ENCODE measurements around the gene PTPRN2. TPM values are rescaled to one million over a fixed set of nuclear protein-coding genes. Genes with fewer than 3 reads are reported as not detected.

The PTPRN2 gene
- total RNA-seq, 1 donor: 0.27 TPM

DNA sequence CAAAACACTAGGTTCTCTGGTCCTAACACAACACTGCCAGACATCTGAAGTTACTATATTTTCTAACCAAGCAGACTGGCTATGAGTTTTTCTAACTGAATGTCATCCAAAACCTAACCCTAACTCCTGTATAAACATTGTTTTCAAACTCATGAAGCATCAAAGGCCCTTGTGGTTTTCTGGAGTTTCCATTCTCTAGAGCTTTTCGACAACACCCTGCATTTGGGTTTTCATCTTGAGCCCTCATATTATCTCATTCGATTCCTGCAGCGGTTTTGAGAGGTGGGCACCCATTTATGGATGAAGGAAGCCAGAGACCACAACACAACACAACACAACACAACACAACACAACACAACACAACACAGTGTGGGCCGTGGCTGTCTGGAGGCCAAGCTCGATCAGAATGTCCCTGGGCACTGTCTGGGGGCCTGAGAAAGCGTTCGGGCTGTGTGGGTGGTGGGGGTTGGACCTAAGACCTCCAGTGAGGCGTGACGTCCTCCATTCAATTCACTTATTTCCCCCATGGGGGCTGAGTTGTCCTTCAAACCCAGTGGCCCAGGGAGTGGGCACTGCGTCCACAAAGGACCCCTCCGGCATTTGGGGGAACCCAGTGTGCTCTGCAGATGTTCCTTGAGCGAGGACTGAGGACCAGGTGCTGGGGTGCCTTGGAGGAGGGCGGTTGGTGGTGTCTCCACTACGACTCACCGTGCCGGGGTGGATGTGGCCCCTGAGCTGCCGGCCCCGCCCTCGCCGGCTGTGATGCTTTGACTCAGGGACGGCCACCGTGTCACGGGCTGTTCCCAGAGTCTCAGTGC lies 760.4 kb downstream of the PTPRN2 start:
- no peak for DNase-seq (ENCODE audit: low read depth in 2 of 3, low spot score in 2 of 3)

DNA sequence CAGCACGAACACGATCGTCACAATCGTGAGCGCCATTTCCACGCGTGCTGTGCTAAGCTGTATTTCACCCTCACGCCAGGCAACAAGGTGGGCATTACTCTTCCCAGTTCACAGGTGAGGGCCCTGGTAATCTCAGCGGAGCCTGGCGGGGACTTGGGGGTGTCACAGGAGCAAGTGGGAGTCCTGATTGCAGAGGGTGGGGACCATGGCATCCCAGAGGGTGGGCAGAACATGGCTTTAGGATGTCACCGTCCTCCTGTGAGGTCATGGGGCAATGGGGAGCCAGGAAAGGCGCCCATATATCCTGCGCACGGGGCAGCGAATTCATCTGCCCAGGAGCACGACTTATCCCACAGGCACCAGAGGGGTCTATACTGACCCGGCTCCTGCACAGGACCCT lies 761.1 kb downstream of the PTPRN2 start:
- DNase-seq (ENCODE audit: low read depth in 2 of 3, low spot score in 2 of 3): no peak

DNA sequence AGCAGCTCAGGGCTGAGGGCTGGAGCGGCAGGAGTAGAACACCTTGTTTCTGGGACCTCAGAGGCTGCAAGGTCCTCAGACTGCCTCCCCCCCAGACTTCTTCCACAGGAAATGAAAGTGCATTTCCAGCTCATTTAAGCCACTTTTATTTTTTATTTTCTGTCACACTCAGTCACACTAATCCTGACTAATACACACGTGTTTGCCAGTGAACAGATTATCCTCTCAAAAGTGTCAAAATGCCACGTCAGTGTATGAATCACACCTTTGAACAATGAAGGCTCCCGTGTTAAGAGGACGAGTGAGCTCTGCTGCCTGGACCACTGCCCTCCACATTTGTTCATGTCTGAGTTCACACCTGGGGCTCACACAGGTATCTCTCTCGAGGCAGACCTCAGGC lies 762.3 kb downstream of the PTPRN2 start:
- no peak for DNase-seq (ENCODE audit: low read depth in 2 of 3, low spot score in 2 of 3)

DNA sequence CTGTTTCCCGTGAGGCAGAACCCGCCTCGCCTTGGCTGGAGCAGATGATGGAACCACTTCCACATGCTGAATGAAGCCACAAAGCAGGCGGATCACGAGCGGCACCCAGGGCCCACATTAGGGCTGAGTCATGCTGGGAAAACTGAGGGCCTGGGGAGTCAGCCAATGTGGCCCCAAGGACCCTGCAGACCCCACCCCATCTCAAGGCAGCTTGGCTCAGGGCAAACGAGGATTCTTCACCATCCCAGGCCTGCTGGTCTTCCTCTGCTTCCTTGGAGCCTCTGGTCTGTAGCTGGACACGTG lies 762.9 kb downstream of the PTPRN2 start:
- no peak for DNase-seq (ENCODE audit: low read depth in 2 of 3, low spot score in 2 of 3)

DNA sequence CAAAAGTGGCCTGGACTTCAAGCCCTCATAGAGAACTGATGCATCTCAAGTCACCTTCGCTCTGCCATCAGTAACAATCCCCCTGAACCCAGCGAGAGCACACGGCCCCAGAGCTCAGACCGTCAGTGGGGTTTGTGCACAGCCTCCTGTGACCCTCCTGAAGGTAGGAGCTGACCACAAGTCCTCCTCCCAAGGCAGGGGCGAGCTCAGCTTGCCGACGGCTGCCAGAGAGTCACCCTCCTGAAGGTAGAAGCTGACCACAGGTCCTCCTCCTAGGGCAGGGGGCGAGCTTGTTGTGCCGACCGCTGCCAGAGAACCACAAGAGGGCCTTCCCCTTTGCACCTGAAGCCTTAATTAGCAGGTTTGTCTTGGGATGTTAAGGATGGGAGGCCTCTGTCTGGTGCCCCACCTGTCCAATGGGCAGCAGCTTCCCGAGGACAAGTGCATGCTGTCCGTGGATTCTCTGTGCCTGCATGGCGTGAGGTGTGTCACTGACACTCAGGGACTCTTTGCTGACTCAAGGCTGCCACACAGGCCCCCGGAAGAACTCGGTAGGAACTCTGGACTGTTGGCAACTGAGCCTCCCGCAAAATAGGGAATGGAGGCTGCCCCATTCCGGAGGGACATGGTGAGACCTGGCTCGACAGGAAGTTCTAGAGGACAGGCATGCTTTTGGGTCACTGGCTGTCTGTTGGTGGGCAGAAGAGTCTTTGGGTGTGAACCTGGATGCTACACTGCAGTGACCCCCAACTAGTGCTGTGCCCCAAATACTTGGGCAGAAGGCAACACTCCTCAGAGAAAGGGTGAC lies 763.4 kb downstream of the PTPRN2 start:
- DNase-seq (ENCODE audit: low read depth in 2 of 3, low spot score in 2 of 3): no peak

DNA sequence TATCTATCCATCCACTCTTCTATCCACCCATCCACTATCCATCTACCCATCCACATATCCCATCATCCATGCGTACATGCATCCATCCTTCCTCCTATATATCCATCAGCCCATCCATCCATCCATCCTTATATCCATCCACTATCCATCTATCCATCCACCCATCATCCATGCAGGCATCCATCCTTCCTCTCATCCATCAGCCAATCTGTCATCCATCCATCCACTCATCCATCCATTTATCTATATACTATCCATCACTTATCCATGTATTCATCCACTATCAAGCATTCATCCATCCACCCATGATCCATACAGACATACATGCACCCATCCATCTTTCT lies 765.0 kb downstream of the PTPRN2 start:
- DNase-seq (ENCODE audit: low read depth in 2 of 3, low spot score in 2 of 3): no peak

DNA sequence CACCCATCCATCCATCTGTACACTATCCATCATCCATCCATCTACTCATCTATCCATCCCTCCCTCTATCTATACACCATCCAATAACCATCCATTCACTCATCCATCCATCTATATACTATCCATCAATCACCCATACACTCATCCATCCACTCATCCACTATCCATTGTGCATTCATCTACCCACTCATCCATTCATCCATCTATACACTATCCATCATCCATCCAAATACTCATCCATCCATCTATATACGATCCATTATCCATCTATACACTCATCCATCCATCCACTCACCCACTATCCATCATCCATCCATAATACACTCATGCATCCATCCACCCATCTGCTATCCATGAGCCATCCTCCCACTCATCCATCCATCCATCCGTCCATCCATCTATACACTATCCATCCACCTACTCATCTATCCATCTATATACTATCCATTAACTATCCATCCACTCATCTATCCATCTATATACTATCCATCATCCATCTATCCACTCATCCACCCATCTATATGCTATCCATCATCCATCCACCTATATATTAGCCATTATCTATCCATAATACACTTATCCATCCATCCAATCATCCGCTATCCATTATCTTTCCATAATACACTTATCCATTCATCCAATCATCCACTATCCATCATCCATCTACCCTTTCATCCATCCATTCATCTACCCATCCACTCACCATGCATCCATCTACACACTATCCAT lies 765.5 kb downstream of the PTPRN2 start:
- no peak for DNase-seq (ENCODE audit: low read depth in 2 of 3, low spot score in 2 of 3)

DNA sequence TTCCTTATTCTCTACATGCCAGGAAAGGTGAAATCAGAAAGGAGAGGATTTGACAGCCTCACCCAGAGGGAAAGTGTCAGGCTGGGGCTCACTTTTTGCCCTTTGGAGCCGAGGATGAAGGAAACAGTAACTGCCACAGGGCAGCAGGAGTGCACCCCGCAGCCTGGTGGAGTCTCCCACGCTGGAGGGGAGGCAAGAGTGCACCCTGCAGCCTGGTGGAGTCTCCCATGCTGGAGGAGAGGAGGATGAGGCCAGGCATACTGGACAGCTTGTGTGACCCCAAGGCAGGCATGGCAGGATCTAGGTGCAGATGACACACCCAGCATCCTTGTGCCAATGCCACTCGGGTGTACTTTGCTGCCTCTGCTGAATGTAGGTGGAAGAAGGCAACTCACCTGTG lies 766.8 kb downstream of the PTPRN2 start:
- DNase-seq (ENCODE audit: low read depth in 2 of 3, low spot score in 2 of 3): no peak

DNA sequence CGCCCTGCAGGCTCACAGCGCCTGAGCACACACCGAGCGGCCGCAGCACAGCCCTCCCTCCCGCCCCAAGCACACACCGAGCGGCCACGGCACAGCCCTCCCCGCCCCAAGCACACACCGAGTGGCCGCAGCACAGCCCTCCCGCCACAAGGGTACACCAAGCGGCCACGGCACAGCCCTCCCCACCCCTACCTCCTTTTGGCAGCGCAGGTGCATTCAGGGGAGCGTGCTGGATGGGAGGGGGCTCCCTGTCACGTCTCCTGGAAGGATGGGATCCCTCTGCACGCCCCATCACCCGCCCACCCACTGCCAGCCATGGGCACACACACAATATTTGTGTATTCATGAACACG lies 768.2 kb downstream of the PTPRN2 start:
- DNase-seq (ENCODE audit: low read depth in 2 of 3, low spot score in 2 of 3): no peak

DNA sequence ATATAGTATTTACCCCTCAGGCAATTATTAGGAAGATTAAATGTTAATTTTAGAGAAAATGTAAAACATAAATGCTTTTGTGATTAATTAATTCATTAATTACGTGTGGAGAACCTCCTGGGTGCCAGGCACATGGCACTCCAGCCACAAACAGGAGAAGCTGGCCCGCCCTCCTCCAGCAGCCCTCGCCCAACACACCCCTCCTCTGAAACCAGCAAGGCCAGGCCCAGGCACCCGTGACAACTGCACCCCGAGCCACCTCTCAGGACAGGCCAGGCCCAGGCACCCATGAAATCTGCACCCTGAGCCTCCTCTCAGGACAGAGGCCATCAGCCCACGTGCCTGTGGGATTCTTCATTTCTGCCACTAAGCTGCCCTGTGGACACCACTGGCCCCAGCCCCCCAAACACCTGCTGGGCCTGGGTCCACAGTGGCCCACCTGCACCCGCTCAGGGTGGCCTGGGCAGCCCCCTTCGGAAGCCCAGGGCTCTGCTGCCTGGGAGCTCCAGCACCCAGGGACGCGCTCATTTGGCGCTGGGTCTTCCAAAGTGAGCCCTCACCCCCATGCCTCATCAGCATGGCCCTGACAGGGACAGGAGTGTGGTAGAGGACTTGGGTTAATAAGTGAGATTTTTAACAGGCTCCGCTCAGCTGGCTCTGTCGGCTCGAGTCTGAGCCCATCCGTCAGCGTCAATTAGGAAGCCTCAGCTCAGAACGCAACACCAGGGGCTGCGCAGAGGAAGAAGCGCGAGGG lies 768.7 kb downstream of the PTPRN2 start:
- no peak for DNase-seq (ENCODE audit: low read depth in 2 of 3, low spot score in 2 of 3)

DNA sequence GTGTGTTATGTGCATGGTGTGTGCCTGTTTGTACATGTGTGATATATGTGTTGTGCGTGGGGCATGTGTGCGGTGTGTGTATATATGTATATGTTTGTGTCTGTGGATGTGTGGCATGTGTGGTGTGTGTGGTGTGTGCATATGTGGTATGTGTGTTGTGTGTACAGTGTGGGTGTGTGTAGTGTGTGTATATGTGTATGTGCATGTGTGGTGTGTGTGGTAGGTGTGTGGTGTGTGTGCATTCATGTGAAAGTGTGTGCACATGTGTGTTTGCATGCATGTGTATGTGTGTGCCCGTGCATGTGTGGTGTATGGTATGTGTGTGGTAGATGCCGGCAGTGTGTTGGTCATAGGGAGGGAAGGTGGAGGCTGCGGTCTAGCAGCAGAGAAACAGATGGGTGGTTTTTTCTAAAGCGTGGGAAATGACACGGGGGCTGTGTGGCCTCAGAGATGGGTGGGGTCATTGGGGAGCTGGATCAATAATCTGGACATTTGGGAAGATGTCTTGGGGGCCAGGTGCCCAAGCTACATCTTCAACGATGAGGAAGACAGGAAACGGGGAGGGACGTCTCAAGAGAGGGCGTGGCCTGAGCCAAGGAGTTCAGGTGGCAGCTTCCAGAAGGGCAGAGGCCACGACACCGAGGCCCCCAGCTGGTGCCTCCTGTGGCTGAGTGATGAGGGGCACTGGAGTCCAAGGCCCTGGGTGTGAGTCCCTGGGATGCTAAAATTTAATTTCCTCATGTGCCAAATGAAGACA lies 769.5 kb downstream of the PTPRN2 start:
- no peak for DNase-seq (ENCODE audit: low read depth in 2 of 3, low spot score in 2 of 3)

DNA sequence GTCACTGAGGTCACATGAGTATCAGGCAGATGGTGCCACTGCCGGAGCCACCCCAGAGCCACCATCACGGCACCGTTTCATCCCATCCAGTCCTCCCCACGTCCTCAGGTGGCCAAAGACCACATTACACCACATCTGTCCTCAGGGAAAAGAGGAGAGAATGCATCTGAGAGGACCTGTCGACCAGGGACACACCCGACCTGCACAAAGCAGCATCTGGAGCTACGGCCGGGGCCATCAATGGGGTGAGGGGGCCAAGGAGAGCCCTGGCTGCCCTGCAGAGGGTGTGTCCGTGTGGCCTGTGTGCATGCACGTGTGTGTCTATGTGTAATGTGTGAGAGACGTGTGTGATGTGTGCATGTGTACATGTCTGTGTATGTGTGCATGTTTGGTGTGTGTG lies 770.2 kb downstream of the PTPRN2 start:
- no peak for DNase-seq (ENCODE audit: low read depth in 2 of 3, low spot score in 2 of 3)

DNA sequence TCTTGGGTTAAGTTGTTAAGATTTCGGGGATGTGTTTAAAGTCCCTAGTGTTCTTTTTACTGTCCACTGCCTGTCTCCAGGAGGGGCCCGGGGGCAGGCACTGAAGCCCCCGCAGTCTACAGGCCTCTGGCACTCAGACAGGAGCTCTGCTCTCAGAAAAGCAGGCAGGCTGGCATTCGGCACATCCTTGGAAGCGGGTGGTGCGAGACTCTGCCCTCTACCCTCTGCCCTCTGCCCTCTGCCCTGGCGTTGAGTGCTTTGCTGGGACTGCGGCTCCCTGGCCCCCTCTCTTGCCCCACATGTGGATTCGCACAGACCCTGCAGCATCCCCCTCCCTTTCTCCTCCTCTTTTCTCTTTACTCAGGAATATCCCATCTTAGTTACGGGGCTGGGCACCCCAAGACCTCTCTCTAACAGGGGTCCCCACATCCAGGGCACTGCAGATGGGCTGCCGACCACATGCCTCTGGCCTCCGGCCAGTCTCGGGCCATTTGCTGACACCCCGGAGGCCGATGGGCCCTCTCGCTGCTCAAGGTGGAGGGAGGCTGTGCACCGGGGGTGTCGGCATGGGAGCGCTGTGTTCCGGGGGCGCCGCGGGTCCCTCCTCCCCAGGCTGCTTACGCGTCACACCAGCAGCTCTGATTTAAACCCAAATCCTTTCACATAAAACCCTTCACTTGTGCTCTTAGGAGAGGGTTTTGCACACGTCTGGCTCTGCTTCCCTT lies 770.9 kb downstream of the PTPRN2 start:
- no peak for DNase-seq (ENCODE audit: low read depth in 2 of 3, low spot score in 2 of 3)

DNA sequence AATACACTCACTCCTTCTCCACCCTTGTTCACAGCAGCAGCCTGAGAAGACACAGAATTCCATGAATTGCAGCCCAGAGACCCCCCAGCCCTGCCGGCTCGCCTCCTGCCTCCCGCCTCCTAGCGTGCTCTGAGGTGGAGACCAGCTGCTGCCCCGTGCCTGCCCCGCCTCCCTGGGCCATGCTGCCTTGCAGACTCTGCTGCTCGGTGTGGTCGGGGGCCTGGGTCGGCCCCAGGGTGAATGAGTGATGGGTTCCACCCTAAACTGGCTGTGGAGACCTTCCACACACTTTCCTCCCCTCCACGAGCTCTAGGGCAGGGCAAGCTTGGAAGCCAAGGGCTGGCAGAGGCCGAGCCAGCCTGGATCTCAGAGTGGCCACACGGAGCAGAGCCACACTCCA lies 771.5 kb downstream of the PTPRN2 start:
- no peak for DNase-seq (ENCODE audit: low read depth in 2 of 3, low spot score in 2 of 3)

DNA sequence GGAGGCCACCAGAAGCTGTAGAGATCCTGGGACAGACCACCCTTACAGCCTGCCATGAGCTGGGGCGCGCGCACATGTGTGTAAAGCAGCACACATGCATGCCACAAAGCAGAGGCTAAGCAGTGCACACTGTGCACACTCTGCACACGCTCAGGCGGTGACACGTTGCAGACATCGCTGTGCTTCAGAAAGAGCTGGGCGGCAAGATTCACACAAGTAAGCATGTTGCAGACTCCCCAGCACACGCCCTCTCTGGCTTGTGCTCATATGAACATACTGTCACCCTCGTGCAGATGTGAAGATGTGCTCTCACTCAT lies 772.0 kb downstream of the PTPRN2 start:
- DNase-seq (ENCODE audit: low read depth in 2 of 3, low spot score in 2 of 3): no peak

DNA sequence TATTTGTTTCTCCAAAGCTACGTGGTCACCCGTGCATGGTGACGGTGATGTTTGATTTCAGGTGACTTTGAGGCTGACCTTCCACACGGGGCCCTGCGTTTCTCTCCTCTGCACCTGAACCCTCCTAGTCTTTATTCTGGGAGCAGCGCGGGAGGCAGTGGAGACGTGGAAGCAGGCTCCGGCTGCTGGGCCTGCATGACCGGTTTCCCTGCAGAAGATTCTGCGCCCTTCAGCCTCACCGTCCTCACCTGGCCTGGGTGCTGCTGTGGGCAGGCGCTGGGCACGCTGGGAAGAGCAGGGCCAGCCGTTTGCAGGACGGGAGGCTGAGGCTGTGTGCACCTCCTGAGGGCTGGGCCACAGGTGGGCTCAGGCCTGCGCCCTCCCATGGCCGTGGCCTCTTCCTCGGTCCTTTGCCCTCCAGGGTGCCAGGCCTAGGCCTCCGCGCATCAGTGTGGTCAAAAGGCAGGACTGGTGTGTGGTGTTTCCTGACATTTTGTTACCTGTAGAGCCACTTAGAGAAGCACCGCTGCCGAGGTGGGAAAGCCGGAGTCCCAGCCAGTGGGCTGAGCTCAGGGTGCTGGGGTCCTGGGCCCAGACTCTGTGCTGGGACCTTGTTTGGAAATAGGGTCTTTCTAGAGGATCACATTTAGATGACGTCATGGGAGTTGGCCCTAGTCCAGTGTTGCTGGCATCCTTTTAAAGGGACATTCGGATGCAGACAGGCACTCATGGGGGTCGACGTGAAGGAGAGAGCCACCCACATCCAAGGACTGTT lies 772.5 kb downstream of the PTPRN2 start:
- DNase-seq (ENCODE audit: low read depth in 2 of 3, low spot score in 2 of 3): no peak

DNA sequence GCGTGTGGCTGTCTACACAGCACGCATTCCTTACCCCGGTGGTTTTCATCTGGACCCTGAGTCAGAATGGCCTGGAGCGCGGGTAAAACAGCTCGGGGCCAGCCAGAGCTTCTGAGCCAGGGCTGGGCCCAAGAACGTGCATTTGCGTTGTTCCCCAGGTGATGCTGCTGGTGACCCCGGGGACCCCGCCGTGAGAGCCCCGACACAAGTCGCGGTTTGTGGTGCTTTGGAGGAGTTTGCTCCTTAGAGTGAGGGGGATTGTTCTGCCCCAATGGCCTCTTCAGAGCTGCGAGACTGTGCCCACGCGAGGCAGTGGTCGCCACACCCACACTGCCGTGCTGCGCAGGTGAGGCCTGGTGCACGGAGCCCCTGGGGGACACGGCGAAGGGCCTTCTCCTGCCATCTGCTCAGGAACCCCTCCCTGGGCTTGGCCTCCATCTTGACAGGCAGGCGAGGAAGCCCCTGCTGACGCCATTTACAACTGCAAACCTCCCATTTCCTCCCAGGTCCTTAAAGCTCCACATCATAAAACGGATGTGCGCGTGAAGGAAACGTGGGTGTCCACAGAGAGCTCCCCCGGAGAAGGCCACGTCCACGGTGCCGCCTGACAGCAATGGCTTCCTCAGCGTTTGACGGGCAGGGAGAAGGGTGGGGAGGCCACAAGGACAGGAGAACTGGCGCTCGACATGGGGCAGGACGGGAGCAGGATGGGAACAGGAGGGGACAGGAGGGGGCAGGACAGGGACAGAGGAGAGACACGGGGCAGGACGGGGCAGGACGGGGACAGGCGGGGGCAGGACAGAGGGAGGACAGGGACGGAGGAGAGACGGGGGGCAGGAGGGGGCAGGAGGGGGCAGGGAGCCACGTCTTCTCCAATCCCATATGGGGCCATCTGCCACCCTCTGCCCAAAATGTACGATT lies 773.6 kb downstream of the PTPRN2 start:
- no peak for DNase-seq (ENCODE audit: low read depth in 2 of 3, low spot score in 2 of 3)

DNA sequence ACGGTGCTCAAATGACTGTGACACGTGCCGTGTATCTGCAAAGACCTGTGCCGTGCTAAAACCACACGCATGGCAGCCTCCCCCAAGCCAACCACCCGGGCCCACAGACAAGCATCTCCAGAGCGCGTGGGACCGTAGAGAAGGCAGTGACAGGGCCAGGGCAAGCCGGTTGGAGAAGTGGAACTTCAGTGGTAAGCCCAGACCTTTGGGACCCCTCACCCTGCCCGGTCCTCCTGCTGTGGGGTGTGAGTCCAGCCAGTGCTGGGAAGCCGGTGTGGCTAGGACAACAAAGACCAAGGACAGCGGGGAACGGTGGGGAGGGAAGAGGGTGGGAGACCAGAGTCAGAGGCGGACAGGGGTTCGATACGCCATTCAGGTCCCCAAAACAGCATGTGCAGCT lies 774.6 kb downstream of the PTPRN2 start:
- no peak for DNase-seq (ENCODE audit: low read depth in 2 of 3, low spot score in 2 of 3)
